ENCODE data around the gene DCTN1. TPM values are rescaled to one million over a fixed set of nuclear protein-coding genes. Genes with fewer than 3 reads are reported as not detected.

The DCTN1 gene
- total RNA-seq, 1 donor from 2014 or later: 65.8 TPM

DNA sequence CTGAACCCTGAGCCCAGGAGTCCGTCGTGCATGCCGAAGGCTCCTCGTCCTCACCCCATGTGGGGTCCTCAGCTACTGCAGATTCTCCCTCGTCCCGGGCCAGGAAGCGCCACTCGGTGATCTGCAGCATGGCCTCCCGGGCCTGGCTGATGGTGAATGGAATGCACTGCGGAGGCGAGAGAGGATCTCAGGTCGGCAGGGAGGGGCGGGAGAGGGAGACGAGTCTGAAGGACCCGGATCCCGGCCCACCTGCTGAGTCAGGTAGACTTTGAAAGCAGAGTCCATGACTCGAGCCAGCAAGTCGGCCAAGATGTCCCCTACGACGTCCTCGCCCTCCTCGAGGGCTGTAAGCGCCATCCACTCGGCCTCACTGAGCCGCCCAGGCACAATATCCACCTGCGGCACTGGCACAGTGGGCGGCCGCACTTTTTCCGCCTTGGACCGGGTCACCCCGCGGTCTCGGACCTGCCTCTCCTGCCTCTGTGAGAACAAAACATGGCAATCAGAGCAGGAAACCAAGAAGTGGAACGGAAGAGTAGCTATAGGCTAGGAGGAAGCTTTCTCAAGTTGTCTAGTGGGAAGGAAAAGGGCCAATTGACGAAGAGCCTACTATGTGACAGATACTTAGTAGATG is 35.8 kb upstream of the DCTN1 start:
- TF ChIP-seq, protein P1, sequence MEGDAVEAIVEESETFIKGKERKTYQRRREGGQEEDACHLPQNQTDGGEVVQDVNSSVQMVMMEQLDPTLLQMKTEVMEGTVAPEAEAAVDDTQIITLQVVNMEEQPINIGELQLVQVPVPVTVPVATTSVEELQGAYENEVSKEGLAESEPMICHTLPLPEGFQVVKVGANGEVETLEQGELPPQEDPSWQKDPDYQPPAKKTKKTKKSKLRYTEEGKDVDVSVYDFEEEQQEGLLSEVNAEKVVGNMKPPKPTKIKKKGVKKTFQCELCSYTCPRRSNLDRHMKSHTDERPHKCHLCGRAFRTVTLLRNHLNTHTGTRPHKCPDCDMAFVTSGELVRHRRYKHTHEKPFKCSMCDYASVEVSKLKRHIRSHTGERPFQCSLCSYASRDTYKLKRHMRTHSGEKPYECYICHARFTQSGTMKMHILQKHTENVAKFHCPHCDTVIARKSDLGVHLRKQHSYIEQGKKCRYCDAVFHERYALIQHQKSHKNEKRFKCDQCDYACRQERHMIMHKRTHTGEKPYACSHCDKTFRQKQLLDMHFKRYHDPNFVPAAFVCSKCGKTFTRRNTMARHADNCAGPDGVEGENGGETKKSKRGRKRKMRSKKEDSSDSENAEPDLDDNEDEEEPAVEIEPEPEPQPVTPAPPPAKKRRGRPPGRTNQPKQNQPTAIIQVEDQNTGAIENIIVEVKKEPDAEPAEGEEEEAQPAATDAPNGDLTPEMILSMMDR (IDR thresholded peaks at IDR 0.05; ENCODE audit: insufficient read depth, low read length, severe bottlenecking): no peak
- DNase-seq (ENCODE audit: low read depth): no peak
- Histone ChIP-seq H3K27me3 (ENCODE audit: control insufficient read depth, insufficient read depth, low read length) (no peaks in the 10 kb centered on the region), H3K4me3 (ENCODE audit: low read depth, low read length) (peak overlapping the region; percentile 18), H3K36me3 (ENCODE audit: control insufficient read depth, insufficient read depth, low read length) (no peaks in the 10 kb centered on the region)
- no peak for FAIRE-seq

DNA sequence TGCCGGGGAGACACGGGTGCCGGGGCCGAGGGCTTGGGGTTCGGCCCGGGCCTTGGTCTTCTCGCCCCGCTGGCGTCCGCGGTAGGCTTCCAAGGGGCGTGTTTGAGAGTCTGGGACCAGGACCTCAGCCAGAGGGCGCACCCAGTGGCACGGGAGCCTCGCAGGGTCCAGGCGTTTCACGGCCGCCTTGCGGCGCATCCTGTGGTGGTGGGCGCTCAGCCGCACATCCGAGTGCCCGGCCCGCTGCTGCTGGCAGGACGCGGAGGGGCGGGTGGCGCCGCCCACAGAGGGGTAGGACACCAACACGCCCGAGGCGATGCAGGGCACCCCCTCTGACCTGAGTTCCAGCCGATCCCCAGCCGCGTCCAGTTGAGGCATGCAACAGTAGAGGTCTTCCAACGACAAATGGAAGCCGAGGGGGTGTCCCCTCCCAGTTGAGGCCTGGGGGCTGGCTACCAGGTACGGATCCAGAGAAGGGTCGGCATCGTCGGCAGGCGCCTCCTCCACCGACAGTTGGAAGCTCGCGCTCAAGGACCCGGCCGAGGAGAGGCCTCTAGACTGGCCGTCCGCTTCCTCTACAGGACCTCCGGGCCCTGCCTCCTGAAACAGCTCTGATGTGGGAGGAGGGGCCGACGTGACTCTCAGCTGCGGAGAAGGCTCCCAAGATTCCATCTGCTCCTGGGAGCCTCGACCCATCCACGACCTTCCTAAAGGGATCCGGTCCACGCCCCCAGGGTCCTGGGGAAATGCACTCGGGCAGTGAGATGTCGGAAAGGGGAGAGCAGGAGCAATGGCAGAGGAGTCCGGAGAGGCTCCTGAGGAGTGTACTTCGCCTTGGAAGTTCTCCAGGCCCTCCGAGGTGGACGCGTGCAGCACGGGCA is 35.0 kb upstream of the DCTN1 start:
- TF ChIP-seq, protein P1 (IDR thresholded peaks at IDR 0.05; ENCODE audit: insufficient read depth, low read length, severe bottlenecking): peak; percentile 50
- H3K27me3 ChIP-seq (ENCODE audit: control insufficient read depth, insufficient read depth, low read length): no peaks in the 10 kb centered on the region
- DNase-seq (ENCODE audit: low read depth) (no peak), FAIRE-seq (no peak)
- H3K4me3 ChIP-seq (ENCODE audit: low read depth, low read length): peak overlapping the region; percentile 26
- H3K36me3 ChIP-seq (ENCODE audit: control insufficient read depth, insufficient read depth, low read length): no peaks in the 10 kb centered on the region

DNA sequence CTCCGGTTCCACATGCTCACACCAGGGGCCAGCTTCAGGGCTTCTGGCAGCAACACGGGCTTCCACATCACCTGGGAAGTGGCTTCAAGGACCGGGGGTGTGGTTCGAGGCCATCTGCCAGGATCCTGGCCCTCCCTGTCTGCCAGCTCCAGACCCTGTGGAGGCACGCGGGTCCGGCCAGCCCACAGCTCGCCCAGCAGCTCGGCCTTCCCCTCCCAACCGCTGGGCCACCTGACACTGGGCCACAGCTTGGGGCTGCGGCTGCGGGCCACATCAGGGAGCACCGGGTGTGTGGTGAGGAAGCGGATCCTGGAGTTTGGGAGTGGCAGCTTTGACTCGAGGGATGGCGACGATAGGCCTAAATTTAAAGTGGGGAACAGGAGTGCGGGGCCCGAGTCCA is 34.3 kb upstream of the DCTN1 start:
- no peak for FAIRE-seq
- no peak for DNase-seq (ENCODE audit: low read depth)
- TF ChIP-seq, protein P1 (IDR thresholded peaks at IDR 0.05; ENCODE audit: insufficient read depth, low read length, severe bottlenecking): no peak
- Histone ChIP-seq H3K27me3 (ENCODE audit: control insufficient read depth, insufficient read depth, low read length) (no peaks in the 10 kb centered on the region), H3K4me3 (ENCODE audit: low read depth, low read length) (peak overlapping the region; percentile 26), H3K36me3 (ENCODE audit: control insufficient read depth, insufficient read depth, low read length) (no peaks in the 10 kb centered on the region)

DNA sequence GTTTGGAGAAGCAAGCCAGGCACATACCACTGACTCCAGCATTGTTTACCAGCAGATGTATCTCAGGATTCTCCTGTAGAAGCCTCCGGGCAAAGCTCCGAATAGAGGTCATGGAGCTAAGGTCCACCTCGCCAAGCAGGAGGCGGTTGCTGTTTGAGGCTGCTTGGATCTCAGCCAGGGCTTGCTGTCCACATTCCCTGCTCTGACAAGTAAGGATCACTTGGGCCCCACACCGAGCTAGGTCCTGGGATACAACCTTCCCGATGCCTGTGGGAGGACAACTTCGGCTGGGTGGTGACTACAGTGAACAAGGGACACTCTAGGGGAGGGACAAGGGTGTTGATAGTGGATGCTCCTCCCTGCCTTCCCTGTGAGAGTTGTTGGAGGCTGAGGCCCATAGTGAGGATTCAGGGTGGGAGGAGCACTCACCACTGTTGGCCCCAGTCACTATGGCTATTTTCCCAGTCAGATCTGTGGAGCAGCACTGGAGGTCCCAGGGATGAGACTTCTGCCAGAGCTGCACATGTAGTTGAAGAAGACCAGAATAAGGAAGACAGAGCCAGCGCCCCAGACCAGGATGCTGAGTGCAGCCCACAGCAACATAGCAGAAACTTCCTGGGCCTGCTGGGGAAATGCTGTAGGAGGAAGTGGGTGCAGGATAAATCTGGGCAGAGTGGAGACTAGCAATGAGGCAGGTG is 33.0 kb upstream of the DCTN1 start:
- no peaks in the 10 kb centered on the region for H3K36me3 ChIP-seq (ENCODE audit: control insufficient read depth, insufficient read depth, low read length)
- H3K4me3 ChIP-seq (ENCODE audit: low read depth, low read length): no peak overlapping the region
- TF ChIP-seq, protein P1 (IDR thresholded peaks at IDR 0.05; ENCODE audit: insufficient read depth, low read length, severe bottlenecking): no peak
- H3K27me3 ChIP-seq (ENCODE audit: control insufficient read depth, insufficient read depth, low read length): no peaks in the 10 kb centered on the region
- DNase-seq (ENCODE audit: low read depth): no peak
- FAIRE-seq: no peak

DNA sequence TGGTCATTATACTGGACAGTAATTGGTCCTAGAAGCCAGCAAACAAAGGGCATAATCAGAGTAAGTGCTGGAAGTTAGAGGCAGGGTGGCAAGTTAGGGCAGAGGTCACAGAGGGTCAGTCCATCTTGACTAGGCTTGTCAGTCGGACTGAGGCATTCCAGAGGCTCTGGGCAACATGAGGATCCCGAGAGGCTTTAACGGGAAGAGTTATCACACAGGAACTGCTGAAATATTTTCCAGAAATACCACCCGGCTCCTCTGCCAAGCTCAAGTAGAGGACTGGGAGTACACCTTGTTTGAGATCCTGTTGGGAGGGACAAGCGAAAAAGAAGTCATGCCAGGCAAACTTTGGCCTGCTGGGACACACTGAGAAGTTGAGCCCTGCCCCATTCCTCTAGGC is 27.6 kb upstream of the DCTN1 start:
- H3K36me3 ChIP-seq (ENCODE audit: control insufficient read depth, insufficient read depth, low read length): no peaks in the 10 kb centered on the region
- FAIRE-seq (no peak), DNase-seq (ENCODE audit: low read depth) (no peak)
- no peak overlapping the region for H3K4me3 ChIP-seq (ENCODE audit: low read depth, low read length)
- H3K27me3 ChIP-seq (ENCODE audit: control insufficient read depth, insufficient read depth, low read length): no peaks in the 10 kb centered on the region
- TF ChIP-seq, protein P1 (IDR thresholded peaks at IDR 0.05; ENCODE audit: insufficient read depth, low read length, severe bottlenecking): no peak
